ENCODE measurements around the gene PHACTR3. TPM values are rescaled to one million over a fixed set of nuclear protein-coding genes. Genes with fewer than 3 reads are reported as not detected.
"Not testable (repeated sequence)": the region's sequence is repeated elsewhere in the genome, so short reads cannot be mapped to it uniquely, and the experiment has no call there.

PHACTR3 gene
- total RNA-seq (2014; rRNA removed; shearing (Covaris generic)) = 0.12 and 0.59 TPM in 2 replicates

DNA sequence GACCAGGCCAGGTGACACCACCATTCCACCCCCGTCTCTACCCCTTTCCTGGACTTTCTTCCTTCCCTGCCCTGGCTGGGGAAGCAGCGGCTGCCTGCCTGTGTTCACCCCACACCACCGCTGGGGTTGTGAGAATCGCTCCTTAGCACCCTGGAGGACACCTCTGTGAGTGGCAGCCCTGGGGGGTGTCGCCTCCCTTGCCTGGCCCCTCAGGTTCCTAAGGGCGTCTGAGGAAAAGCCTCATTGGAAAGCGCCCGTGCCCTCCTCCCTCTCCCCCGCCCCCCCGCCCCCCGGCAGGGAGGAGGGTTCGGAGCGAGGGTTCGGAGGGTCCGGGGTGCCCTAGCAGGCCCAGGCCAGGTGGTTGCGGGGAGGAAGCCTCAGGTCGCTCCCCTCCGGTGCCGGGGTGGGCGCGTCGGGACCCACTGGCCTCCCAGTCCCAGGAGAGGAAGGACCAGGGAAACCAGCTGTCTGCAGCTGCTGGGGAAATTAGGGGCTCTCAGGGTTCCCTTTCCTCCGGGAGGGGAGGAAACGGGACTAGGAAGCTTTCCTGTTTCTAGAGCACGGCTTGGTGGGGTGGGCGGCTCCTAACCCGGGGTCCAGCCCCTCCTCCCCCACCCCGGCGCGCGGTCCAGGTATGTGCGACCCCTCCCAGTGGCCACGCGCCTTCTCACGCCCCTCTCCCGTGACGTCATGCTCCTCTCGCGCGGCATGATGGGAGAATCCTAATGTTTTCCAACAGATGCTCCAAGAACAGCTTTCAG lies at the start of gene PHACTR3:
Gene PHACTR3 (plus strand): TSS at position 760 of the 761 bp plus-strand sequence. CDS start 475 bp downstream, outside the sequence.
- DNase-seq (ENCODE audit: low read depth) = no peak

DNA sequence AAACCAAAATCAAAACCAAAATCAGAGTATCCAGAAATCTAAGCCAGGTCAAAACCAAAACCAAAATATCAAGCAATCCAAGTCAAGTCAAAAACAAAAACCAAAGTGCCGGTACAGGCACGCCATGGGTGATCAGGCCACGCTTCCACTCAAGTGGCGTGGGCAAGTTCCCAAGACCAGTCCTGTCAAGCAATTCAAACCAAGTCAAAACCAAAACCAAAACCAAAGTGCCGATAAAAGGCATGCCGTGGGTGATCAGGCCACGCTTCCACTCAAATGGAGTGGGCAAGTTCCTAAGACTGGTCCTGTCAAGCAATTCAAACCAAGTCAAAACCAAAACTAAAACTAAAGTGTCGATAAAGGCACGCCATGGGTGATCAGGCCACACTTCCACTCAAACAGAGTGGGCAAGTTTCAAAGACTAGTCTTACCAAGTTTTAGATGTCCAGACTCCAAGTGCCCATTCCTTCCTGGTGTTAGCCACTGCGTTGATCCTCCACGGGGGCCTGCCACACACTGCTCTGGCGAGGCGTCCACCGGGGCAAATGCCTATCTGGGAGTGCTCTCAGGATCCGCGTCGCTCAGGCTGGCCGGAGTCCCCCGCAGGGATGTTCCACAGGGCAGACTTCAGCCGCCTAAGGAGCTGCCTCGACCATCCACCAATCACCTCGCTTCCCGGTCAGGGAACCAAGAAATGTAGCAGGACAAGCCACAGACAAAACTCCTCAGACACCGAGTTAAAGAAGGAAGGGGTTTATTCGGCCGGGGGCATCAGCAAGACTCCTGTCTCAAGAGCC lies 46.4 kb upstream of the PHACTR3 start:
- not testable (repeated sequence) for DNase-seq (ENCODE audit: low read depth)

GRCh38 chr20:59559024-59559817 lies 45.1 kb upstream of the PHACTR3 start:
- DNase-seq (ENCODE audit: low read depth) = no peak

GRCh38 chr20:59559863-59560262 lies 44.5 kb upstream of the PHACTR3 start:
- no peak for DNase-seq (ENCODE audit: low read depth)

GRCh38 chr20:59560588-59561227 lies 43.6 kb upstream of the PHACTR3 start:
- DNase-seq (ENCODE audit: low read depth) = peak; percentile 35

GRCh38 chr20:59561228-59561605 lies 43.1 kb upstream of the PHACTR3 start:
- no peak for DNase-seq (ENCODE audit: low read depth)

DNA sequence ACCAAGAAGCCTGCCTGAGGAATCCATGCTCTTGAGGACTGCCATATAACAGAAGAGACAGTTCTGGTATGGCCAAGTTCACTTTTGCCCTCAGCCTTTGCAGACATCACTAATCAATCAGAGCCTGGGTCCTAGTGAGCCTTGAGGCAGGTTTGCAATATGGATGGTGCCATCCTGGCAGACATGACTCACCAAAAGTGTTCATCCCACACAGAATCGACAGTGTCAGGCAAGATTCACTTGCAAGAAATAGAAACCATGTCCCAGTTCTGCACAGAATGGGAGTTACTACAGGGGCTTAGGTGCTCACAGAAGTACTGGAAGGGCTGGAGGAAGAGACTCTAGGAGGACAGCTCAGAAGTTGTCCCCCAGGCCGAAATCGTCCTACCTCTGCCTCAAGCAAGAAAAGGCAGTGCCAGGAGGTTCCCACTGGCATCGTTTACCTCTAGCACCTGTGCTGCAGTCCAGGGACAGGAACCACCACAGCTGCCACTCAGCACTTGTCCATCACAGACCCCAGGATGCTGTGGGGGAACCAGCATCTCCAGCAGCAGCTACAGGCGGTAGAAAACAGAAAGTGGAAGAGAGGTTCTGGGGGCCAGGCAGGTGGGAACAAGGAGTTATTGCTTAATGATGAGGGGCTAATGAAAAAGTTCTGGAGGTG lies 42.6 kb upstream of the PHACTR3 start:
- no peak for DNase-seq (ENCODE audit: low read depth)

- no peak for DNase-seq (ENCODE audit: low read depth)
Observed at GRCh38 chr20:59564171-59564570, 40.2 kb upstream of the PHACTR3 start.

GRCh38 chr20:59564943-59565342 lies 39.4 kb upstream of the PHACTR3 start:
- no peak for DNase-seq (ENCODE audit: low read depth)

DNA sequence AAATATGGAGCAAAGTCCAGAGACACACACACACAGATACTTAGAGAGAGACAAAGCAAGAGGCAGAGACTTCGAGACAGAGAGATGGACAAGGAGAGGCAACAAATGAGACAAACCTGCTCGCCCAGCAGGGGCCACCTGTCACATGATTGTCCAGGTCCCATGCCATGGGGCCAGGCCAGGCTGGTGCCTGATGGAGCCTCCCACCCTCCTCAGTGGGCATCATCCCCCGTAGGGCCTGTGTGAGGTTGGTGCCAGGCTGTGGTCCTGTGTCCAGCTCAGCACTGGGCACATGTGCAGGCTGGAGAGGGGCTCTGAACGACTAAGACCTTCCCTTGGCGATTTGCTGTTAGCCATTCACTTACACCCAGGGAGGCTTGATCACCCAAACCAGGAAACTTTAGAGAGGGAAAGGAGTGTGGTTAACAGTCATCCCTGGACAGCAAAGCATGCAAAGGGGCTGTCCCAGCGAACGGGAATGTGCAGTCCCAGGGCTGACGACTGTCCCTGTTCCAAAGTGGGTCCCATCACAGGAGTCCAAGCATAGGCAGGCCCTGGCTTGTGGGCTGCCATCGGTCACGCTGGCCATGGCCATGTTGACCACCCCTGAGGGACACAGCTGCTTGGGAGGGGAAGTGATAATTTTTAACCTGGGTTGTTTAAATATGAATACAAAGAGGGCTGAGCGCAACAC lies 38.4 kb upstream of the PHACTR3 start:
- no peak for DNase-seq (ENCODE audit: low read depth)

GRCh38 chr20:59566631-59567524 lies 37.5 kb upstream of the PHACTR3 start:
- DNase-seq (ENCODE audit: low read depth) = no peak

- no peak for DNase-seq (ENCODE audit: low read depth)
Observed at GRCh38 chr20:59567585-59568508, 36.5 kb upstream of the PHACTR3 start.

GRCh38 chr20:59568509-59569024 lies 35.8 kb upstream of the PHACTR3 start:
- no peak for DNase-seq (ENCODE audit: low read depth)

GRCh38 chr20:59569305-59569704 lies 35.0 kb upstream of the PHACTR3 start:
- DNase-seq (ENCODE audit: low read depth) = no peak

DNA sequence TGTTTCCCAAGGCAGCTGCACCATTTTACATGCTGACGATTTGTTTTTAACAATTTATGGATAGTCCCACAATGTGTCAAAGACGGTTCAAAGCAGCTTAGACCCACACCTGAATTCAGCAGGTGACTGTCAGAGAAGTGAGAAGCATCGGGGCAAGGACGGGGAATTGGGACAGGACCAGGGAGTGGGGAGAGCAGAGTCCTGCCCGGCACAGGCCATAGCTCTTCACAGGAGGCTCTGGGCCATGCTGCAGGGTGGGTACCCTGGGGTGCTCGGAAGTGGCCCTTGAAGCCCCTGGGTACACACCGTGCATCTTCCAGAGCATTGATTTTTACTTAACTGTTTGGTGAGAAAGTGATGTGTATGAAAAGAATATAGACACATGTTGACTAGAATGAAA lies 33.2 kb upstream of the PHACTR3 start:
- DNase-seq (ENCODE audit: low read depth) = no peak

GRCh38 chr20:59571551-59572314 lies 32.6 kb upstream of the PHACTR3 start:
- DNase-seq (ENCODE audit: low read depth) = peak; percentile 63

DNA sequence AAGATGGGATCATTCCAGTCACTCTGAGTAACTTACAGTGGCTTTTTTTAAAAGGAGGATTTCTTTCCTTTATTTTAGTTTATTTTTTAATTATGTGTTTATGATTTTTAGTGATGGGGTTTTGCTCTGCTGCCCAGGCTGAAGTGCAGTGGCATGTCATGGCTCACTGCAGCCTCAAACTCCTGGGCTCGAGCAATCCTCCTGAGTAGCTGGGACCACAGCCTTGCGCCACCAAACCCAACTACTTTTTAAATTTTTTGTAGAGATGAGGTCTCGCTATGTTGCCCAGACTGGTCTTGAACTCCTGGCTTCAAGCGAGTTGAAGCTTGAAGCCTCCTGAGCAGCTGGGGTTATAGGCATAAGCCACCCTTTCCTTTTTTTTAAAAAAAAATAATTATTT lies 31.8 kb upstream of the PHACTR3 start:
- DNase-seq (ENCODE audit: low read depth) = no peak
